Sigmoid colon (tissue), 3 donors: ENCODE data around the gene ZFC3H1.

Experiments
- POLR2A ChIP-seq, 2 donors: fragments of 450-650 bp; IDR thresholded peaks; one replicate each; pipeline ENCODE4 v1.6.1; 2016; ENCODE audit warnings: antibody characterized with exemption in 2 of 2, mild to moderate bottlenecking in 2 of 2, moderate library complexity in 2 of 2
- TF ChIP-seq, protein P1 (sequence below), 4 experiments: fragments of 450-650 bp in 3 of 4; fragments of 200-600 bp in 1 of 4; IDR thresholded peaks; one replicate each; pipeline ENCODE4 v1.5.1; 2016 to 2019; ENCODE audit warnings: antibody characterized with exemption in 4 of 4, mild to moderate bottlenecking in 3 of 4, moderate library complexity in 2 of 4

DNA sequence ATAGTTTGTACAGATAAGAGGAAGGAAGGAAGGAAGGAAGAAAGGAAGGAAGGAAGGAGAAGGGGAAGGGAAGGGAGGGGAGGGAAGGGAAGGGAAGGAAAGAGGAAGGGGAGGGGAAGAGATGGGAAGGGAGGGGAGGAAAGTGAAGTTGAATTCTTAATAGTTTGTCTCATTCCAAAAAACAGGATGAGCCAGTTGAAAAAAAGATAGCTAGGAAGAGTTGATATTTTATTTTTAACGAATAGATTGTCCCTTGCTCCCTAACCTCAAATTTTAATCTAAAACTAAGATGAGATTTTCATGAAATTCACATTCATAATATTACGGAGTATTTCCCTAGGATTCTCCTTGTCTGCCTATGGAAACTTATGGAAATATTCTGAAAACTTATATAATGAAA lies 80.7 kb downstream of the ZFC3H1 start:
- TF ChIP-seq, protein P1, sequence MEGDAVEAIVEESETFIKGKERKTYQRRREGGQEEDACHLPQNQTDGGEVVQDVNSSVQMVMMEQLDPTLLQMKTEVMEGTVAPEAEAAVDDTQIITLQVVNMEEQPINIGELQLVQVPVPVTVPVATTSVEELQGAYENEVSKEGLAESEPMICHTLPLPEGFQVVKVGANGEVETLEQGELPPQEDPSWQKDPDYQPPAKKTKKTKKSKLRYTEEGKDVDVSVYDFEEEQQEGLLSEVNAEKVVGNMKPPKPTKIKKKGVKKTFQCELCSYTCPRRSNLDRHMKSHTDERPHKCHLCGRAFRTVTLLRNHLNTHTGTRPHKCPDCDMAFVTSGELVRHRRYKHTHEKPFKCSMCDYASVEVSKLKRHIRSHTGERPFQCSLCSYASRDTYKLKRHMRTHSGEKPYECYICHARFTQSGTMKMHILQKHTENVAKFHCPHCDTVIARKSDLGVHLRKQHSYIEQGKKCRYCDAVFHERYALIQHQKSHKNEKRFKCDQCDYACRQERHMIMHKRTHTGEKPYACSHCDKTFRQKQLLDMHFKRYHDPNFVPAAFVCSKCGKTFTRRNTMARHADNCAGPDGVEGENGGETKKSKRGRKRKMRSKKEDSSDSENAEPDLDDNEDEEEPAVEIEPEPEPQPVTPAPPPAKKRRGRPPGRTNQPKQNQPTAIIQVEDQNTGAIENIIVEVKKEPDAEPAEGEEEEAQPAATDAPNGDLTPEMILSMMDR (IDR thresholded peaks at IDR 0.05): no peak
- no peak for TF ChIP-seq POLR2A (IDR thresholded peaks at IDR 0.05)
